GM23338 (cell line): ENCODE results near the gene CLEC1B. TPM values are rescaled to one million over a fixed set of nuclear protein-coding genes. Genes with fewer than 3 reads are reported as not detected.

ENCODE experiments used
- ATAC-seq: fragments of 200-7000 bp; cut with Tn5 transposase; 3 replicates; pipeline ENCODE4 v1.9.1; 2020
- DNase-seq: peaks from one replicate; pipeline ENCODE4 v3.0.0-alpha.2; 2015; ENCODE audit warnings: low spot score
- H2AFZ ChIP-seq: fragments of 200-600 bp; sonication (generic); 2 replicates; pipeline ENCODE4 v1.8.0; 2016; ENCODE audit warnings: antibody characterized with exemption, mild to moderate bottlenecking, moderate library complexity
- H3F3A ChIP-seq: fragments of 200-600 bp; sonication (generic); replicated peaks from 2 replicates; pipeline ENCODE4 v1.8.0; 2017; ENCODE audit warnings: antibody characterized with exemption, mixed run types, low read depth
- H3K27ac ChIP-seq: fragments of 200-600 bp; sonication (generic); 2 replicates; pipeline ENCODE4 v1.6.1; 2016; ENCODE audit warnings: low read depth
- H3K27me3 ChIP-seq: fragments of 200-600 bp; sonication (generic); 2 replicates; pipeline ENCODE4 v1.8.0; 2016; ENCODE audit warnings: mild to moderate bottlenecking, mixed run types, moderate library complexity; ENCODE audit not compliant: insufficient read depth
- H3K36me3 ChIP-seq: fragments of 200-600 bp; sonication (generic); 2 replicates; pipeline ENCODE4 v1.8.0; 2016; ENCODE audit warnings: mild to moderate bottlenecking; ENCODE audit not compliant: insufficient read depth
- H3K4me1 ChIP-seq: fragments of 200-600 bp; sonication (generic); 2 replicates; pipeline ENCODE4 v1.8.0; 2016; ENCODE audit warnings: mild to moderate bottlenecking, moderate library complexity; ENCODE audit not compliant: insufficient read depth
- H3K4me2 ChIP-seq: fragments of 200-600 bp; sonication (generic); 2 replicates; pipeline ENCODE4 v1.7.1; 2017; ENCODE audit warnings: mixed run types
- H3K4me3 ChIP-seq: fragments of 200-600 bp; sonication (generic); 2 replicates; pipeline ENCODE4 v1.6.1; 2016; ENCODE audit warnings: mixed run types
- H3K79me2 ChIP-seq: fragments of 200-600 bp; sonication (generic); replicated peaks from 2 replicates; pipeline ENCODE4 v1.8.0; 2017; ENCODE audit warnings: mild to moderate bottlenecking; ENCODE audit not compliant: insufficient read depth
- H3K9me2 ChIP-seq: fragments of 200-600 bp; sonication (generic); 2 replicates; pipeline ENCODE4 v1.8.0; 2017; ENCODE audit not compliant: insufficient read depth
- H4K20me1 ChIP-seq: fragments of 200-600 bp; sonication (generic); replicated peaks from 2 replicates; pipeline ENCODE4 v1.8.0; 2017; ENCODE audit warnings: mild to moderate bottlenecking; ENCODE audit not compliant: insufficient read depth
- H3K27ac Mint-ChIP-seq: 2 replicates; pipeline ENCODE4 v1.8.0; 2020; ENCODE audit warnings: inconsistent platforms, mild to moderate bottlenecking, moderate library complexity, mixed read lengths
- H3K27me3 Mint-ChIP-seq: 3 replicates; pipeline ENCODE4 v1.8.0; 2022; ENCODE audit warnings: low read depth, mild to moderate bottlenecking, moderate library complexity, mixed read lengths, inconsistent platforms; ENCODE audit not compliant: insufficient read depth, poor library complexity
- H3K36me3 Mint-ChIP-seq: 3 replicates; pipeline ENCODE4 v1.8.0; 2021; ENCODE audit warnings: low read depth, mild to moderate bottlenecking, inconsistent platforms, moderate library complexity, mixed read lengths
- H3K4me1 Mint-ChIP-seq: 3 replicates; pipeline ENCODE4 v1.8.0; 2020; ENCODE audit warnings: mild to moderate bottlenecking, inconsistent platforms, mixed read lengths
- H3K4me3 Mint-ChIP-seq: 3 replicates; pipeline ENCODE4 v1.8.0; 2021; ENCODE audit warnings: moderate library complexity, mild to moderate bottlenecking, inconsistent platforms, mixed read lengths
- H3K9me3 Mint-ChIP-seq: 3 replicates; pipeline ENCODE4 v1.8.0; 2020; ENCODE audit warnings: moderate library complexity, mild to moderate bottlenecking, inconsistent platforms, mixed read lengths
- CREB1 ChIP-seq: fragments of 250-450 bp; sonication (Bioruptor Pico); IDR thresholded peaks from 2 replicates; pipeline ENCODE4 v1.5.0; 2020; ENCODE audit warnings: low read depth, mild to moderate bottlenecking, moderate library complexity
- ETS1 ChIP-seq: IDR thresholded peaks from 2 replicates; pipeline ENCODE4 v1.6.1; 2016; ENCODE audit warnings: antibody characterized with exemption
- EZH2 ChIP-seq: fragments of 200-600 bp; sonication (generic); IDR thresholded peaks from one replicate; pipeline ENCODE4 v1.8.0; 2017; ENCODE audit warnings: antibody characterized with exemption, mild to moderate bottlenecking, low read depth; ENCODE audit not compliant: unreplicated experiment
- EZH2phosphoT487 ChIP-seq: fragments of 200-600 bp; sonication (generic); IDR thresholded peaks from one replicate; pipeline ENCODE4 v1.8.1; 2018; ENCODE audit warnings: antibody characterized with exemption; ENCODE audit not compliant: unreplicated experiment
- JUNB ChIP-seq: IDR thresholded peaks from one replicate; pipeline ENCODE4 v1.6.1; 2016; ENCODE audit warnings: antibody characterized with exemption; ENCODE audit not compliant: unreplicated experiment
- NANOG ChIP-seq: IDR thresholded peaks from 2 replicates; pipeline ENCODE4 v1.6.1; 2016; ENCODE audit warnings: antibody characterized with exemption, borderline replicate concordance
- REST ChIP-seq: IDR thresholded peaks from one replicate; pipeline ENCODE4 v1.6.1; 2018; ENCODE audit warnings: antibody characterized with exemption; ENCODE audit not compliant: unreplicated experiment
- ZNF114 ChIP-seq: fragments of 250-450 bp; sonication (Bioruptor Pico); IDR thresholded peaks from 2 replicates; pipeline ENCODE4 v1.5.0; 2020; ENCODE audit warnings: mild to moderate bottlenecking, moderate library complexity
- ZNF462 ChIP-seq: fragments of 250-450 bp; sonication (Bioruptor Pico); IDR thresholded peaks from 2 replicates; pipeline ENCODE4 v1.5.0; 2020; ENCODE audit warnings: mild to moderate bottlenecking, moderate library complexity
- polyA plus RNA-seq: library from polyadenylated mRNA; unstranded; fragments of >200 nt; fragmentation: Nextera tagmentation; extraction: Ambion mirVana; gene quantifications from 2 replicates; pipeline ENCODE4 v1.2.1, GENCODE V29; 2016
- total RNA-seq: library from RNA; depleted of rRNA; stranded (reverse); fragments of >200 nt; shearing (Covaris generic); gene quantifications from 2 replicates; pipeline ENCODE4 v1.2.3, GENCODE V29; 2014

The CLEC1B gene
- total and polyA plus RNA-seq, 2 experiments from 2014 or later = not detected

GRCh38 chr12:10012630-10013330, 13.9 kb upstream of the CLEC1B start (continued):
- TF ChIP-seq REST (no peak), EZH2phosphoT487 (no peak), EZH2 (no peak), ETS1 (no peak)

- Histone ChIP-seq H4K20me1 (no peaks in the 10 kb centered on the region), H3K4me3 (no peak overlapping the region), H3K4me2 (no peak overlapping the region), H3K36me3 (no peaks in the 10 kb centered on the region), H3K27ac (no peak overlapping the region), H3F3A (no peaks in the 10 kb centered on the region), H3K4me1 (no peaks in the 10 kb centered on the region), H3K27me3 (no peaks in the 10 kb centered on the region), H2AFZ (peak overlapping the region; percentile 44; the same call in 1 of the 2 replicates), H3K79me2 (no peaks in the 10 kb centered on the region), H3K9me2 (no peaks in the 10 kb centered on the region)
- H3K4me3 Mint-ChIP-seq = no peak overlapping the region
- ATAC-seq (no peak), DNase-seq (no peak)
- no peaks in the 10 kb centered on the region for H3K27me3 Mint-ChIP-seq
- H3K36me3 Mint-ChIP-seq = no peaks in the 10 kb centered on the region
- no peaks in the 10 kb centered on the region for H3K9me3 Mint-ChIP-seq
- H3K4me1 Mint-ChIP-seq = no peaks in the 10 kb centered on the region
- H3K27ac Mint-ChIP-seq = no peak overlapping the region
- no peak for TF ChIP-seq ZNF114
- no peak for TF ChIP-seq EZH2phosphoT487
- TF ChIP-seq REST = no peak
- no peak for TF ChIP-seq JUNB
- no peak for TF ChIP-seq ZNF462 (CRISPR knock-in tag)
- TF ChIP-seq CREB1 (CRISPR knock-in tag) = no peak
- no peak for TF ChIP-seq NANOG
These were observed 2.4 kb upstream of the CLEC1B start for GRCh38 chr12:10001171-10001776.
